Endothelial cell of umbilical vein (primary cell): ENCODE data around the gene BCAS3. TPM values are rescaled to one million over a fixed set of nuclear protein-coding genes. Genes with fewer than 3 reads are reported as not detected.

Experiments
- BruUV-seq: library from RNA; stranded (reverse); fragments of 400-500 nt; replicated peaks from 2 replicates; lab custom pipeline; 2021; lab: Mats Ljungman, UMichigan
- CTCF ChIA-PET: fragments of 300-600, 350-600 bp; sonication (Branson Sonifier 250); formaldehyde crosslinking; loops from one replicate; lab custom pipeline; 2021; ENCODE audit warnings: antibody characterized with exemption, inconsistent platforms; lab: Charles Lee
- POLR2A ChIA-PET: fragments of 300-600, 350-600 bp; sonication (Branson Sonifier 250); formaldehyde crosslinking; loops from one replicate; lab custom pipeline; 2021; ENCODE audit warnings: antibody characterized with exemption, inconsistent platforms; lab: Charles Lee
- DNase-seq: peaks from one replicate; pipeline ENCODE4 v3.0.0-alpha.2; 2011; ENCODE audit warnings: low read depth, low spot score
- FAIRE-seq: peaks from 2 replicates; lab custom pipeline; 2011; peaks lifted over from hg19 to GRCh38; lab: Jason Lieb, UNC
- H2AFZ ChIP-seq: 2 replicates; pipeline ENCODE4 v1.6.0; 2012; ENCODE audit warnings: low read depth, low read length, control low read depth, inconsistent platforms
- H3K27ac ChIP-seq: 2 replicates; pipeline ENCODE4 v1.5.1; 2011; ENCODE audit warnings: low read depth, mild to moderate bottlenecking, control low read depth, low read length, moderate library complexity; ENCODE audit not compliant: insufficient read depth
- H3K27me3 ChIP-seq, 2 experiments: 2 replicates each; pipeline versions ENCODE4 v1.6.0 to v1.6.1; 2011; ENCODE audit warnings: low read length in 2 of 2, mixed read lengths in 1 of 2; ENCODE audit not compliant: control insufficient read depth in 2 of 2, insufficient read depth in 2 of 2
- H3K36me3 ChIP-seq, 2 experiments: 2 replicates in 1 of 2; 3 replicates in 1 of 2; pipeline ENCODE4 v1.5.1; 2011; ENCODE audit warnings: low read length in 2 of 2, mild to moderate bottlenecking in 1 of 2, moderate library complexity in 1 of 2; ENCODE audit not compliant: control insufficient read depth in 2 of 2, insufficient read depth in 2 of 2; ENCODE audit errors: extremely low read depth in 1 of 2
- H3K4me1 ChIP-seq: 3 replicates; pipeline ENCODE4 v1.5.1; 2011; ENCODE audit warnings: mild to moderate bottlenecking, low read length; ENCODE audit not compliant: control insufficient read depth, insufficient read depth; ENCODE audit errors: extremely low read depth
- H3K4me2 ChIP-seq: 2 replicates; pipeline ENCODE4 v1.6.1; 2011; ENCODE audit warnings: low read length, control low read depth, mixed read lengths; ENCODE audit not compliant: insufficient read depth
- H3K4me3 ChIP-seq, 3 experiments: fragments of 200-600 bp in 1 of 3; sonication (generic), shearing (Covaris generic) in 1 of 3; replicated peaks in 1 of 3; 2 replicates each; pipeline ENCODE4 v1.5.1; 2011 to 2016; ENCODE audit warnings: control low read depth in 3 of 3, low read length in 3 of 3, mild to moderate bottlenecking in 2 of 3, inconsistent platforms in 1 of 3, low read depth in 1 of 3, moderate library complexity in 1 of 3; ENCODE audit not compliant: insufficient read depth in 1 of 3
- H3K79me2 ChIP-seq: 2 replicates; pipeline ENCODE4 v1.6.0; 2012; ENCODE audit warnings: low read length, inconsistent platforms; ENCODE audit not compliant: control insufficient read depth, insufficient read depth
- H3K9ac ChIP-seq: replicated peaks from 2 replicates; pipeline ENCODE3; 2011; ENCODE audit warnings: low read length, control low read depth; ENCODE audit not compliant: insufficient read depth; ENCODE audit errors: extremely low read depth
- H3K9me1 ChIP-seq: replicated peaks from 3 replicates; pipeline ENCODE4 v1.6.0; 2011; ENCODE audit warnings: mild to moderate bottlenecking, low read length; ENCODE audit not compliant: control insufficient read depth, insufficient read depth; ENCODE audit errors: extremely low read depth
- H3K9me3 ChIP-seq: replicated peaks from 2 replicates; pipeline ENCODE4 v1.5.1; 2012; ENCODE audit warnings: low read length, inconsistent platforms; ENCODE audit not compliant: control insufficient read depth, insufficient read depth
- H4K20me1 ChIP-seq: replicated peaks from 2 replicates; pipeline ENCODE3; 2011; ENCODE audit warnings: mild to moderate bottlenecking, low read length; ENCODE audit not compliant: control insufficient read depth, insufficient read depth; ENCODE audit errors: extremely low read depth
- CTCF ChIP-seq, 2 donors: IDR thresholded peaks; 1 replicate in 1 of 2; 2 replicates in 1 of 2; pipeline ENCODE4 v1.5.1; 2011; ENCODE audit warnings: low read length in 2 of 2, mild to moderate bottlenecking in 2 of 2, moderate library complexity in 2 of 2, control low read depth in 1 of 2, inconsistent platforms in 1 of 2, low read depth in 1 of 2; ENCODE audit not compliant: insufficient read depth in 1 of 2; ENCODE audit errors: extremely low read depth in 1 of 2
- EZH2 ChIP-seq: IDR thresholded peaks from 2 replicates; pipeline ENCODE4 v1.6.1; 2012; ENCODE audit warnings: borderline replicate concordance, low read depth, mild to moderate bottlenecking, moderate library complexity, low read length, inconsistent platforms; ENCODE audit not compliant: severe bottlenecking
- FOS ChIP-seq: IDR thresholded peaks from 2 replicates; pipeline ENCODE4 v1.6.1; 2011; ENCODE audit warnings: mild to moderate bottlenecking, low read length, moderate library complexity, borderline replicate concordance; ENCODE audit not compliant: insufficient read depth
- GATA2 ChIP-seq: IDR thresholded peaks from 2 replicates; pipeline ENCODE4 v1.7.0; 2011; ENCODE audit warnings: low read depth, mild to moderate bottlenecking, moderate library complexity, mixed read lengths, low read length; ENCODE audit not compliant: insufficient read length, insufficient read depth
- JUN ChIP-seq: IDR thresholded peaks from 2 replicates; pipeline ENCODE4 v1.6.1; 2011; ENCODE audit warnings: borderline replicate concordance, low read depth; ENCODE audit not compliant: insufficient read length, insufficient read depth
- MAX ChIP-seq: IDR thresholded peaks from 2 replicates; pipeline ENCODE4 v1.6.1; 2011; ENCODE audit not compliant: insufficient read depth, insufficient read length
- MYC ChIP-seq: IDR thresholded peaks from one replicate; pipeline ENCODE4 v1.6.1; 2011; ENCODE audit warnings: mild to moderate bottlenecking, low read depth, low read length
- POLR2A ChIP-seq: IDR thresholded peaks from 2 replicates; pipeline ENCODE4 v1.6.1; 2012; ENCODE audit warnings: low read depth, mild to moderate bottlenecking, control low read depth, low read length
- POLR2AphosphoS5 ChIP-seq: IDR thresholded peaks from 2 replicates; pipeline ENCODE4 v1.6.1; 2012; ENCODE audit warnings: low read depth, mild to moderate bottlenecking, control low read depth, low read length, moderate library complexity; ENCODE audit not compliant: insufficient read depth
- dilution Hi-C: fragments of 300-500 bp; cut with MboI; formaldehyde crosslinking; loops from one replicate; pipeline ENCODE4 v1.15.0; 2019; ENCODE audit warnings: low sequenced_read_pairs; ENCODE audit not compliant: extremely low pct_ligation_motif_present
- intact Hi-C: fragments of 100-400 bp; cut with micrococcal nuclease; formaldehyde crosslinking; loops from one replicate; pipeline ENCODE4 v1.10.0; 2022
- polyA plus RNA-seq, 4 experiments: library from polyadenylated mRNA; depleted of rRNA in 3 of 4; stranded (reverse) in 3 of 4; unstranded in 1 of 4; fragments of >200 nt; gene quantifications; 2 replicates each; pipeline versions ENCODE4 v1.2.1 to v1.2.3, GENCODE V29; 2011 to 2012; ENCODE audit warnings: missing spikeins in 1 of 4
- total RNA-seq: library from RNA; stranded (reverse); gene quantifications from 2 replicates; pipeline ENCODE4 v1.2.3, GENCODE V29; 2021

BCAS3 gene
- total and polyA plus RNA-seq, 2 donors (not counting 3 experiments of a cell fraction or from before 2014, with no cell fraction given) = 8.2 to 16.0 TPM

DNA sequence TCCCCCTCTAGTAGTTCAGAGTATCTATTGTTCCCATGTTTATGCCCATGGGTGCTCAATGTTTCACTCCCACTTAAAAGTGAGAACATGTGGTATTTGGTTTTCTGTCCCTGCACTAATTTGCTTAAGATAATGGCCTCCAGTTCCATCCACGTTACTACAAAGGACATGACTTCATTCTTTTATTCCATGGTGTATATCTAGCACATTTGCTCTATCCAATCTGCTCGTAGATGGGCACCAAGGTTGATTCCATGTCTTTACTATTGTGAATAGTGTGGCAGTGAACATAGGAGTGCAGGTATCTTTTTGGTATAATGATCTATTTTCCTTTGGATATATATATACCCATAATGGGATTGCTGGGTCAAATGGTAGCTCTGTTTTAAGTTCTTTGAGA, 552.8 kb downstream of the BCAS3 start:
- CTCF ChIA-PET = interaction anchor here (2.0 kb wide), 1 partner anchor 10 kb away, joined by 5 read pairs; no protein-coding TSS in a partner anchor
- Histone ChIP-seq H3K9me1 (no peaks in the 10 kb centered on the region), H3K4me1 (no peaks in the 10 kb centered on the region), H3K4me2 (no peak overlapping the region), H3K9ac (no peak overlapping the region), H3K79me2 (no peaks in the 10 kb centered on the region), H3K27ac (no peak overlapping the region), H3K36me3 (no peaks in the 10 kb centered on the region), H3K4me3 (no peak overlapping the region), H3K27me3 (no peaks in the 10 kb centered on the region), H4K20me1 (no peaks in the 10 kb centered on the region), H2AFZ (no peak overlapping the region), H3K9me3 (no peaks in the 10 kb centered on the region)
- TF ChIP-seq CTCF (IDR thresholded peaks at IDR 0.05; ENCODE audit: extremely low read depth in 1 of 2, insufficient read depth in 1 of 2, low read depth in 1 of 2, low read length in 2 of 2) (no peak), FOS (no peak), EZH2 (no peak), GATA2 (no peak), MYC (no peak), JUN (no peak), MAX (no peak), POLR2A (no peak), POLR2AphosphoS5 (no peak)
- dilution Hi-C loops = no loop called here
- POLR2A ChIA-PET = no interaction called here
- no TSS peak for BruUV-seq
- FAIRE-seq = no peak
- no peak for DNase-seq
- intact Hi-C loops = no loop called here
